Osteocyte (in vitro differentiated cells): ENCODE results near the gene SFT2D2. TPM values are rescaled to one million over a fixed set of nuclear protein-coding genes. Genes with fewer than 3 reads are reported as not detected.
A peak's percentile ranks its signal among the peaks of the same experiment; 100 is the strongest.

Experiments used
- DNase-seq: peaks from one replicate; pipeline ENCODE4 v3.0.0; 2021; ENCODE audit warnings: mixed read lengths; ENCODE audit not compliant: unreplicated experiment; ENCODE audit errors: extremely low spot score
- H3K27ac Mint-ChIP-seq: one replicate; pipeline ENCODE4 v1.8.0; 2021; ENCODE audit warnings: mild to moderate bottlenecking, mixed read lengths; ENCODE audit not compliant: unreplicated experiment
- H3K27me3 Mint-ChIP-seq: one replicate; pipeline ENCODE4 v1.8.0; 2021; ENCODE audit warnings: mixed read lengths; ENCODE audit not compliant: unreplicated experiment
- H3K36me3 Mint-ChIP-seq: one replicate; pipeline ENCODE4 v1.8.0; 2021; ENCODE audit warnings: mixed read lengths; ENCODE audit not compliant: unreplicated experiment
- H3K4me1 Mint-ChIP-seq: one replicate; pipeline ENCODE4 v1.8.0; 2021; ENCODE audit warnings: mixed read lengths; ENCODE audit not compliant: unreplicated experiment
- H3K4me3 Mint-ChIP-seq: one replicate; pipeline ENCODE4 v1.8.0; 2021; ENCODE audit warnings: mild to moderate bottlenecking, moderate library complexity, mixed read lengths; ENCODE audit not compliant: unreplicated experiment
- H3K9me3 Mint-ChIP-seq: one replicate; pipeline ENCODE4 v1.8.0; 2021; ENCODE audit warnings: mixed read lengths; ENCODE audit not compliant: unreplicated experiment
- CTCF ChIP-seq: fragments of 200-600 bp; sonication (generic); IDR thresholded peaks from 2 replicates; pipeline ENCODE4 v1.5.0; 2021; ENCODE audit warnings: antibody characterized with exemption, mild to moderate bottlenecking, moderate library complexity
- total RNA-seq: library from RNA; stranded (reverse); gene quantifications from 2 replicates; pipeline ENCODE4 v1.2.1, GENCODE V29; 2021

SFT2D2 gene
- total RNA-seq, 1 donor from 2014 or later = 93.0 TPM

- no peak for DNase-seq
- Mint-ChIP-seq H3K9me3 (peaks cover 3% of the 10 kb centered on the region), H3K36me3 (peaks cover 7% of the 10 kb centered on the region), H3K27me3 (no peaks in the 10 kb centered on the region), H3K4me3 (no peak overlapping the region), H3K27ac (peak overlapping the region; percentile 73), H3K4me1 (peaks cover 46% of the 10 kb centered on the region)
- TF ChIP-seq CTCF = no peak
Measured at GRCh38 chr1:168301664-168302320, 76.0 kb downstream of the SFT2D2 start.

Other genes starting within 250 kb of the SFT2D2 start
- gene GPR161, start 89.1 kb upstream of the SFT2D2 start, total RNA-seq = 36.8 and 38.5 TPM in 2 replicates
- gene TIPRL, start 47.0 kb upstream of the SFT2D2 start, total RNA-seq = 41.6 and 41.8 TPM in 2 replicates
- gene TBX19, start 54.9 kb downstream of the SFT2D2 start, total RNA-seq = 2.5 and 3.5 TPM in 2 replicates